ENCODE results near the gene MYO9A. TPM values are rescaled to one million over a fixed set of nuclear protein-coding genes. Genes with fewer than 3 reads are reported as not detected.
"Not testable (repeated sequence)": the region's sequence is repeated elsewhere in the genome, so short reads cannot be mapped to it uniquely, and the experiment has no call there.

The MYO9A gene
- total RNA-seq, 1 donor from 2014 or later: 73.4 TPM

DNA sequence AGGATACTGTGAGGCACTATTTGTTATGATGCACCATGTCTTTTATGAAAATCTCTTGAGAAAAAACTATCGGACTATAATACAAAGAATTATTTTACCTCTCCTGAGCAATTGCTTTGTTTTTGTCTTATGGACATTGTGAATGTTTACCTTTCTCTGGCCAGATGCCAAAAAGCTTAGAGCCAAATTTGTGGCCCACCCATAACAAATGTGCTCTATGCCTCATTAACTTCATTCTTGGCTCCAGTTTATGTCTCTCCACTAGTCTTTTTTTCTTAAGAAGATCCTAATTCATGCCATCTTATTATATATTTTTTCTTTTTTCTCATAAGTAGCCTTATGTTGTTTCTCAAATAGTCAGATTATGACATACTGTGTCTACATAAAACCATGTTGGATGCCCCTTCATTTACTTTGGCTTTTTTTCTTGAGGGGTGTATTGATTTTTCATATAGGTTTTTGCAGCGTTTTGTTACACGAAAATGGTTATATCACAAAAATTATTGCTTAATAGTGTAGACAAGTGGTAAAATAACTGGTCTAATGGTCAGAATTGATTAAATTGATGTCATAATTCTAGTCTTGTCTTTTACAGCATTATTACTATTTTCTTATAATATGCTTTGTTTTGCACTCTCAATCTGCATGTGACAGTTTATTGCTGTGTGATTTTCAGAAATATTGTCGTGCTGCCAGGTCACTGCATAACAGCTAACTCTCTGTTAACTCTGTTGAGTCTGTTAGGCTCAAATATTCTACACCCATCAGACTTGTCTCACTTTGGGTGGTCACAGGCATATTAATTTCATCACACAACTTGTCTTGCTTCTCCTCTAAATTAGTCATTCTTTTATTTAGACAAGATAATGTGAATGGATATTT, 18.5 kb upstream of the MYO9A start:
- no peak for DNase-seq (ENCODE audit: low spot score)

DNA sequence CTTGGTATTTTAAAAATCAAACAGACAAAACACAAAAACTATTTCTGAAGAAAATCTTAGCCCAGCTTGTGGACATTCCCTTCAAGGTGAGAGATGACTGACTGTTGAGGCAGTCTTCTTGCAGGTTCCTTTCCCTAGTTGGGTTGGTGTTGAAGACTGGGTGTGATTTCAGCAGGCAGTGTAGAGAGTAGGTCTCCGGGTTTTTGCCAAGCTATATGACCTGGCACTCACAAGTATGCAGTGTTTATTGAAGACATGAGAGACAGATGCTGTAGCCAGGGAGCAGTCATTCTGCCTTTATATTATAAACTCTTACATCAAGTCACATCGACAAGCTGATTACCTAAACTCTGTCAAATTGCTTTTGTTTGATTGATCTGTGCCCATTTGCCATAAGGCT, 17.8 kb upstream of the MYO9A start:
- no peak for DNase-seq (ENCODE audit: low spot score)

DNA sequence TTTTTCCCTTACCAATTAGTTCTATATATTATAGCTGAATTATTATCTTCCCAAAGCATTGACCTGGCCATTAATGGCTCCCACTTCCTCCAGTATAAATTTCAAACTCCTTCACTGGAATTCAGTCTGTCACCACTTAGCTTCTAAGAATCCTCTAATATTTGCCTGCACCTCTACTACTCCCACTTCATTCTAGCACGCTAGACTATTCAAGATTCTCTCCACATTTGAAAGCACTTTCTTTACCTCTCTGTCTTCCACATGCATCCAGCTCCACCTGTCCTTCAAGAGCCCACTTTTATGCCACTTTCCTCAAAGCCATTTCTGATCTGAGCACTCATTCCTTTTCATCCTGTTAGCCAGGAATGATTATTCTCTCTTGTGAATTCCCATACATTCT, 15.3 kb upstream of the MYO9A start:
- DNase-seq (ENCODE audit: low spot score): no peak

- no peak for DNase-seq (ENCODE audit: low spot score)
Observed at GRCh38 chr15:72131922-72132321, 14.0 kb upstream of the MYO9A start.

DNA sequence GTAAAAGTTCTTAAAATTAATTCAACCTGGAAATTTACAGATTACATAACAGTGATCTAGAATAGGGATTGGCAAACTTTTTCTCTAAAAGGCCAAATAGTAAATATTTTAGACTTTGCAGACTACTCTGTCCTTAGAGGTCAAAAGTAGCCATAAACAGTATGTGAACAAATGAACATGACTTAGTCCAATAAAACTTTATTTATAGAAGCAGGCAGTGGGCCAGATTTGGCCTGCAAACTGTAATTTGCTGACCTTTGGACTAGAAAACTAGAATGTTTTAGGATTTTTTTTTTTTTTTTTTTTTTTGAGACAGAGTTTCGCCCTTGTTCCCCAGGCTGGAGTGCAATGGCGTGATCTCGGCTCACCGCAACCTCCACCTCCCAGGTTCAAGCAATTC, 12.3 kb upstream of the MYO9A start:
- no peak for DNase-seq (ENCODE audit: low spot score)

DNA sequence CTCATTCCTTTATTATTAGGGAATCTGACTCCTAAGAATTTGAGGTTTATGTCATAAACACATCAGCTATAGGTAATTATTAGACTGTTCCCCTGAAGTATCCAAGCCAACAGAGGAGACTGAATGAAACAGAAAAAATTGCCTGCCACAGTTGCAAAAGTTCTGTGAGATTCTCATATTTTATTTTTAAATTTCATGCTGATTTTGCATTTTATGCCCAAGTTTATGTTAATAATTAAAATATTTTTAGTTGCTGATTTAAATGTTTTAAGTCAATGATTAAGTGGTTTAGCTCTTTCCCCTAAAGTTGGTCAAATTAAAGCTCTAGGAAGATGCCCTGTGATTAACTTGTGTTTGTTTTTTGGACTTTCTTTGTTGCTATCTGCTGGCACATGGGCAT, 10.4 kb upstream of the MYO9A start:
- no peak for DNase-seq (ENCODE audit: low spot score)

DNA sequence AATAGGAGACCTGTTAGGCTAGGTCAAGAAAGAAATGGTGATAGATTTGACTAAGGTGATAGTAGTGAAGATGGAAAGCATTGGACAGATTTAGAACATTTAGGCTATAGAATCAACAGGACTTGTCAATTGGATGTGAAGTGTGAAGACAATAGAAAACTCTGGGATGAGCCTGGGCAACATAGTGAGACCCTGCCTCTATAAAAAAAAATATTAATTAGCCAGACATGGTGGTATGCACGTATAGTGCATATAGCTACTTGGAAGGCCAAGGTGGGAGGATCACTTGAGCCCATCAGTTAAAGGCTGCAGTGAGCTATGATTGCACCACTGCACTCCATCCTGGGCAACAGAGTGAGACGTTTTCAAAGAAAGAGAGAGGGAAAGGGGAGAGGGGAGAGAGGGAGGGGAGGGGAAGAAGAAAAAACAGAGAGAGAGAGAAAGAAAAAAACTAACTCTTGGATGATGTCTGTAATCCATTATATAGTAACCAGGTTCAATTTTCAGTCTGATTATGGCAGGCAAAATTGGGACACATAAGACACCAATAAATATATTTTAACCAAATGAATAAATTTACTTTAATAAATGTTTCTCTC, 9.9 kb upstream of the MYO9A start:
- DNase-seq (ENCODE audit: low spot score): no peak

DNA sequence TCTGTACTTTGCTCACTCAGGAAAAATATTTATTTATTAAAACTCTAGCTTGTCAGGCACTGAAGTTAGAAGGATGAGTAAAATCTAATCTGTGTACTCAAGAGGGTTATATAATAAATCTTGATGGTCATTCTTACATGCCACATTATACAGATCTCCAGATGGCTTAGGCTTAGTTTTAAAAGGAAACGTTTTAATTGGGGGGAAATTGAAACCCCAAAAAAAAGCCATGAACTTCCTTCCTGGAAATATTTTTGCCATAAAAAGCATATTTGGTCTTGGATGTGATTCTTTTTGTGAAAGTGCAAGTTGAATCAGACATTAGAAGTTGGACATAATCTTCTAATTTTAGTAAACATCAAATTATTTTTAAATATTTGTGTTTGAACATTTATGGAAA, 6.3 kb upstream of the MYO9A start:
- no peak for DNase-seq (ENCODE audit: low spot score)

DNA sequence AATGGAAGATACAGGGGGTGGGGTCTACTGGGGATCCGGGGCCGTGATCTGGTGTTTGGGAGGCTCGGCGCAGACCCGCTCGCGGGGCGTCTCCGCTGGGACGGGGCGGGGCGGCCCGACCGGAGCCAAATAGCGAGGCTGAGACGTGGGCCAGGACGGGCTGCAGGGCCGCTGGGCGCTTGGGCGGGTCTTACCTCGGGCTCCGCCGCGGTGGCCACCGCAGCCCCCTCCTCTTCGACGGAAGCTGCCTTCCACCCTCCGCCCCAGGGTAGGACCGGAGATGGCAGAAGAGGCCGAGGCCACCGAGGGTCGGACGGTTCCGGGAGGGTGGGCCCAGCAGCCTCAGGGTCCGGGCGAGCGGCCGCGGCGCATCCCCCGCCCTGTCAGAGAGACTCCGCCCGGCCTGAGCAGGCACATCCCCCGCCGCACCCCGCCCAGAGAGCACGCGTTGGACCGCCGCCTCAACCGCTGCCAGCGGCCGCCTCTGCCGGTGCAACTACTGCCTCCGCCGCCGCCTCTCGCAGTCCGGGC, 399 bp downstream of the MYO9A start:
- DNase-seq (ENCODE audit: low spot score): peak; percentile 75

DNA sequence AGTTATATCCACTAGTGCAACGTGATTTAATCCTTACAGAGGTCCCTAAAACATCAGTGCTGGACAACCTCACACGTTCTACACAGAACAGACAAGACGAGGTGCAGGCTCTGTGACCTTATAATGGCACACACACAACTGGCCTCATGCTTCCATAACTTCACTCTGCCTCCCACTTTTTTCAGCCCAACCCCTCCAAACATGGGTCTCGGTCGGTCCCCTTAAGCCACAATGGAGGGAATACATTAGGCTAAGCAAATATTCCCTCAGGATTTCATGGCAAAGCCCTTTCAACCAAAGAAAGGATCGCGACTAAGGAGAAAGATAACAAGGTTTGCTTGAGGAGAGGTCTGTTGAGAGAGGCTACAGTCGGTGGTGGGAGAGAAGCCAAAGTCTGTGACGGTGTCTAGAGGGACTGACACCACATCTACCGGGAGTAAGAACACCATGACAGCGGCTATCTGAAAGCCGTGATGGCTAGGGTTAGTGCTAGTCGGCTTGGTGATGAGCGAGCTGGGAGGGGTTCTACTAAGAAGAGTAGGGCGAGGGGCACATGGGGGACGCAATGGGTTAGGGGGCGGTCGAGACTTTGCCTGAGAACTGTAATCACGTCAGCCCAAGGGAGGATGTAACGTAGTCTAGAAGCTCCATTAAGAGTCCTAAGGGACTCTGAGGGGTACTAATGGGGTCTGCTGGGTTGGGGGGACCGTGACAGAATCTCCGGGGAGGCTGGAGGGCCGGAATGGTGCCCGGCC, 1.0 kb downstream of the MYO9A start:
- DNase-seq (ENCODE audit: low spot score): no peak

DNA sequence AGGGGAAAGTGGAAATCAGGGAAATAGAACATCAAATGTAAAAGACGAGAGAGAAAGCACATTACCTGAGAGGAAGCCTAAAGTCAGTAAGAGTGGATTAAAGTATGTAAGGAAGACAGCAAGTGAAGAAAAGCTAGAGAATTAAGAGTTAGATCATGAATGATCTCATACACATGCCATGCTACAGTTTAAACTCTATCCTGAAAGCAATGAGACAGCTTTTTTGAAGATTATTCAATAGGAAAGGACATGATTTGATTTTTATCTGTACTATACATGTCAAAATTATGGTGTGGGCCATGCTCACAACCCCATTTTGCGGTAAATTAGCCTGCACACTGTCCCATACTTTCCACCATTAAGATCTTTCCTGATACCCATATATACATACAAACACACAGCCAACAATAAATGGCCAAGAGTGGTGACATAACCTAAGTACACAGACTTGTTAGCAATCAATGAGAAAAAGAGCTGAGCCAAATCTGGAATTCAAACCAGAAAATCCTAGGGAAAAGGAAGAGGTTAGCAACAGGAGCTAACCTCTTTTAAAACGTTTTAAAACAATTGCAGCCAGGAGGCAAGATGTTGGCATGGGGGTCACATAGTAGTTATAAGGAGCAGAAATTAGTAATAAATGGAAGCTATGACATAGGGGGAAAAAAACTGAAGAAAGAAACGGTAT, 4.5 kb downstream of the MYO9A start:
- no peak for DNase-seq (ENCODE audit: low spot score)

GRCh38 chr15:72112805-72113204, 5.1 kb downstream of the MYO9A start:
- no peak for DNase-seq (ENCODE audit: low spot score)

GRCh38 chr15:72112116-72112515, 5.8 kb downstream of the MYO9A start:
- no peak for DNase-seq (ENCODE audit: low spot score)

- DNase-seq (ENCODE audit: low spot score): no peak
Observed at GRCh38 chr15:72110355-72110754, 7.6 kb downstream of the MYO9A start.

GRCh38 chr15:72106068-72106467, 11.9 kb downstream of the MYO9A start:
- DNase-seq (ENCODE audit: low spot score): no peak

- DNase-seq (ENCODE audit: low spot score): no peak
Observed at GRCh38 chr15:72105111-72105510, 12.8 kb downstream of the MYO9A start.

DNA sequence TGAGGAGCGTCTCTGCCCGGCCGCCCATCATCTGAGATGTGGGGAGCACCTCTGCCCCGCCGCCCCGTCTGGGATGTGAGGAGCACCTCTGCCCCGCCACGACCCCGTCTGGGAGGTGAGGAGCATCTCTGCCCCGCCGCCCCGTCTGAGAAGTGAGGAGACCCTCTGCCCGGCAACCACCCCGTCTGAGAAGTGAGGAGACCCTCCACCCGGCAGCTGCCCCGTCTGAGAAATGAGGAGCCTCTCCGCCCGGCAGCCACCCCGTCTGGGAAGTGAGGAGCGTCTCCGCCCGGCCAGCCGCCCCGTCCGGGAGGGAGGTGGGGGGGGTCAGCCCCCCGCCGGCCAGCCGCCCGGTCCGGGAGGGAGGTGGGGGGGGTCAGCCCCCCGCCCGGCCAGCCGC, 17.4 kb downstream of the MYO9A start:
- DNase-seq (ENCODE audit: low spot score): not testable (repeated sequence)

GRCh38 chr15:72099155-72099554, 18.8 kb downstream of the MYO9A start:
- DNase-seq (ENCODE audit: low spot score): no peak

DNA sequence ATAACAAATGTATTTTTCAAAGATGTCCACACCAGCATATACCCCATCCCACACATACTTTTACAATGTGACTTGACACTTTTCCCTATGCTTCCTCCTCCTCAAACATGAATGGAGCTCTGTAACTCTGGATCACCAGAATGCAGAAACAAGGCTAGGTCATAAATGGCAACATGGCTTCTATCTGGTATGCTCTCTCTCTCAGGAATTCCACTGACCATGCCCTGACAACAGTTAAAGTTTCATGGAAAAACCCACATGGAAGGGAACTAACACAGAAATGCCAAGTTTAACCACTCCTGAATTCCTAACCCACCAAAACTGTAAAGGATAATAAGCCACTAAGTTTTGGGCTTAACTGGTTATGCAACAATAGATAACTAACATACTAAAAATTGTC, 19.9 kb downstream of the MYO9A start:
- no peak for DNase-seq (ENCODE audit: low spot score)

DNA sequence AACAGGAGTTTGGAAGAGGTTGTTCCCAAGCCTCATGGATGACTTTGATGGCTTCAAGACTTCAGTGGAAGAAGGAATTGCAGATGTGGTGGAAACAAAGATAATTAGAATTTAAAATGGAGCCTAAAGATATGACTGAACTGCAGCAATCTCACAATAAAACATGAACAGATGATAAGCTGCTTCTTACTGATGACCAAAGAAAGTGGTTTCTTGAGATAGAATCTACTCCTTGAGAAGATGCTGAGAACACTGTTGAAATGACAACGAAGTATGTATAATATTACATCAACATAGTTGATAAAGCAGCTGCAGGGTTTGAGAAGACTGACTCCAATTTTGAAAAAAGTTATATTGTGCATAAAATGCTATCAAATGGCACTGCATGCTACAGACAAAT, 21.2 kb downstream of the MYO9A start:
- DNase-seq (ENCODE audit: low spot score): no peak

DNA sequence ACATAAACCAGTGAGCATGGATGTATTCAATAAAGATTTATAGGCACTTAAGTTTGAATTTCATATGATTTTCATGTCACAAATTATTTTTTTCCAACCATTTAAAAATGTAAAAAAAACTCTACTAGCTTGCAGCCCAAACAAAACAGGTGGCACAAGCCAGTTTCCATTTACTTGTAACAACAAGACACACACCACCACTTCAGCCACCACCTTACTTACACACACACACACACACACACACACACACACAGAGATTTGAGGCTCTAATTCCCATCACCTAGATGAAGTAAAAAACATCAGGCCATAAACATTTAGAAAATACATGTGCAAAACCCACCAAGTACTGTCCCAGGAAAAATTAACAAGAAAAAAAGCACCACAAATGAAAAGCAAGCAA, 25.3 kb downstream of the MYO9A start:
- no peak for DNase-seq (ENCODE audit: low spot score)

DNA sequence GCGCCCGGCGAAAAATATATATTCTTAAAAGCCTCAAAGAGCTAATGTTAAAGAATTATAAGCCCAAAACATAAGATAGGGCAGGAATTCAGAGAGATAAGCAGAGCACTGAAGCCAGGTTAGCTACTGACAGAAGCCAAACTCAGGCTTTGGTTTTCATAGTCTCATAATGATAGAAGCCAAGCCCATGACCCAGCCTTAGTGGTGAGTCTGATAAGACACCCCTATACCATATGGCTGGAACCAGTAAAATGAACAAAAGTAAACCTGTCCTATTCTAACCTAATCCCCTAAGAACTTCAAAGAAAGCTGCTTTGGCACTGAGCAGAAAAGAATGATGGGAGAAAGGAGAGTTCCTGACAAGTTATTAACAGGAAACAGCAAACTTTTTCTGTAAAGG, 25.9 kb downstream of the MYO9A start:
- DNase-seq (ENCODE audit: low spot score): no peak

Measured in ureter (tissue), 1 donor.